ENCODE results near the gene SUPT20H. TPM values are rescaled to one million over a fixed set of nuclear protein-coding genes. Genes with fewer than 3 reads are reported as not detected.

Gene SUPT20H
- total and polyA plus RNA-seq, 2 donors (not counting 1 experiment from before 2014, with no cell fraction given): 56.5 to 57.5 TPM

DNA sequence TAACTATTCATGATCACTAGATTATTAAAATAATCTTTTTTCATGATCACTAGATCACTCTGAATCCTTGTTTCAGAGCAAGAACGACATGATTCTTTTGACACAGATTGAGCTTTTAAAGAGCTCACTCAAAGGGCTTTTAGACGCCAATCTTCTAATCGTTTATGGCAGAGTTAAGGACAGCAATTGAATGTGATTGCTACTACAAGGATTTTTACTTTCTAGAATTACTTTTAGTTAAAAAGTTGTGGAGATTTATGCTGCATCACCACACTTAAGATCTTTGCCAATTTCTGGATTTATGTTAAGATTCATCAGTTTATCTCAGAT is 57.6 kb downstream of the SUPT20H start:
- H3K4me2 ChIP-seq (ENCODE audit: extremely low read depth, insufficient read depth, low read length): peak overlapping the region; percentile 91
- no peak overlapping the region for H2AFZ ChIP-seq (ENCODE audit: low read length)
- H3K4me3 ChIP-seq (replicated peaks in 1 of 4; ENCODE audit: control extremely low read depth in 1 of 4, insufficient read depth in 1 of 4, low read depth in 3 of 4, low read length in 4 of 4): peak overlapping the region; percentile 67 to 92 (median 78)
- H3K9ac ChIP-seq (ENCODE audit: insufficient read depth, low read length): peak overlapping the region; percentile 1
- H3K9me3 ChIP-seq (ENCODE audit: control insufficient read depth, insufficient read depth, low read depth, low read length): no peaks in the 10 kb centered on the region
- peaks cover 32% of the 10 kb centered on the region for H3K79me2 ChIP-seq (ENCODE audit: control insufficient read depth, insufficient read depth, low read length)
- TF ChIP-seq EZH2 (IDR thresholded peaks at IDR 0.05; ENCODE audit: low read length, missing control alignments): no peak
- TF ChIP-seq, protein P1, sequence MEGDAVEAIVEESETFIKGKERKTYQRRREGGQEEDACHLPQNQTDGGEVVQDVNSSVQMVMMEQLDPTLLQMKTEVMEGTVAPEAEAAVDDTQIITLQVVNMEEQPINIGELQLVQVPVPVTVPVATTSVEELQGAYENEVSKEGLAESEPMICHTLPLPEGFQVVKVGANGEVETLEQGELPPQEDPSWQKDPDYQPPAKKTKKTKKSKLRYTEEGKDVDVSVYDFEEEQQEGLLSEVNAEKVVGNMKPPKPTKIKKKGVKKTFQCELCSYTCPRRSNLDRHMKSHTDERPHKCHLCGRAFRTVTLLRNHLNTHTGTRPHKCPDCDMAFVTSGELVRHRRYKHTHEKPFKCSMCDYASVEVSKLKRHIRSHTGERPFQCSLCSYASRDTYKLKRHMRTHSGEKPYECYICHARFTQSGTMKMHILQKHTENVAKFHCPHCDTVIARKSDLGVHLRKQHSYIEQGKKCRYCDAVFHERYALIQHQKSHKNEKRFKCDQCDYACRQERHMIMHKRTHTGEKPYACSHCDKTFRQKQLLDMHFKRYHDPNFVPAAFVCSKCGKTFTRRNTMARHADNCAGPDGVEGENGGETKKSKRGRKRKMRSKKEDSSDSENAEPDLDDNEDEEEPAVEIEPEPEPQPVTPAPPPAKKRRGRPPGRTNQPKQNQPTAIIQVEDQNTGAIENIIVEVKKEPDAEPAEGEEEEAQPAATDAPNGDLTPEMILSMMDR (conservative IDR thresholded peaks at IDR 0.05 in 1 of 2, IDR thresholded peaks at IDR 0.05 in 1 of 2; ENCODE audit: low read depth in 1 of 2, low read length in 2 of 2): no peak
- peak overlapping the region; percentile 13 for H3K27ac ChIP-seq (ENCODE audit: insufficient read depth, low read length)
- no peaks in the 10 kb centered on the region for H4K20me1 ChIP-seq (ENCODE audit: control insufficient read depth, extremely low read depth, insufficient read depth, low read length)
- peaks cover 2% of the 10 kb centered on the region for H3K36me3 ChIP-seq (ENCODE audit: control insufficient read depth, insufficient read depth, low read length)
- H3K4me1 ChIP-seq (ENCODE audit: control insufficient read depth, extremely low read depth, insufficient read depth, low read length): no peaks in the 10 kb centered on the region
- no peaks in the 10 kb centered on the region for H3K27me3 ChIP-seq (ENCODE audit: control insufficient read depth, insufficient read depth, low read length)
- DNase-seq (ENCODE audit: low read depth in 2 of 2): no peak

DNA sequence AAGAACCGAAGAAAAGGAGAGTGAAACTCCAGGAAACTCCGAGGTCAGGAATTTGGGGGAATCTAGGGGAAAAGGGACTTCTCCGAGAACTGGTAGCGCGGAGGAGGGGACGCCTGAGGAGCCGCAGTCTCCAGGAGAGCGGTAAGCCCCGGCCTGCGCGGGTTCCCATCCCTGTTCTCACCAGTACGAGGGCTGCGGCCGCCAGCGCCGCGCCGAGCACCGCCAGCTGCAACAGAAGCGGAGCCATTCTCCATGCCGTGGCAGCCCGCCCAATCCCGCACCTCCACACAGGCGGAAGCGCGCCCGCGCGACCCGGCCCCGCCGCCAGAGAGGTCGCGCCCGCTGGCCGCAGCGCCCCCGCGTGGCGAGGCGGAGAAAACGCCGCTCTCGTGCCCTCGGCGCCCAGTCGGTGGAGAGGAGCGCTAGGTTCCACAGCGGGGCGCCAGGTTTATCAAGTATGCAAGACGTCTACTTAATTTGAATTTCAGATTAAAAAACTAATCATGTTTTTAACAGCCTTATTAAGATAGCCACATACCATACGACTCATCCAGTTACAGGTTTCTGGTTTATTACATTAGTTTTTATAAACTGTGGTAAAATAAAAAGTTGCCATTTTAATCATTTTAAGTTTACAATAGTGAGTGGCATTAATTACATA is 60.3 kb downstream of the SUPT20H start, which contains the start of gene ALG5:
Gene ALG5 (minus strand): TSS at position 287 of the 661 bp plus-strand sequence. CDS start 40 bp downstream, at position 247.
- Histone ChIP-seq H3K4me1 (ENCODE audit: control insufficient read depth, extremely low read depth, insufficient read depth, low read length) (no peaks in the 10 kb centered on the region), H3K79me2 (ENCODE audit: control insufficient read depth, insufficient read depth, low read length) (peaks cover 53% of the 10 kb centered on the region), H3K27ac (ENCODE audit: insufficient read depth, low read length) (peak within 1 kb of the TSS; percentile 99), H3K4me2 (ENCODE audit: extremely low read depth, insufficient read depth, low read length) (peak within 1 kb of the TSS; percentile 99), H3K9me3 (ENCODE audit: control insufficient read depth, insufficient read depth, low read depth, low read length) (no peaks in the 10 kb centered on the region), H3K27me3 (ENCODE audit: control insufficient read depth, insufficient read depth, low read length) (no peaks in the 10 kb centered on the region), H2AFZ (ENCODE audit: low read length) (peak within 1 kb of the TSS; percentile 85), H3K9ac (ENCODE audit: insufficient read depth, low read length) (peak within 1 kb of the TSS; percentile 96), H3K36me3 (ENCODE audit: control insufficient read depth, insufficient read depth, low read length) (peaks cover 3% of the 10 kb centered on the region), H3K4me3 (replicated peaks in 1 of 4; ENCODE audit: control extremely low read depth in 1 of 4, insufficient read depth in 1 of 4, low read depth in 3 of 4, low read length in 4 of 4) (peak within 1 kb of the TSS; percentile 67 to 95 (median 86)), H4K20me1 (ENCODE audit: control insufficient read depth, extremely low read depth, insufficient read depth, low read length) (no peaks in the 10 kb centered on the region)
- TF ChIP-seq, protein P1 (conservative IDR thresholded peaks at IDR 0.05 in 1 of 2, IDR thresholded peaks at IDR 0.05 in 1 of 2; ENCODE audit: low read depth in 1 of 2, low read length in 2 of 2): peak; percentile 57 to 84
- no peak for TF ChIP-seq EZH2 (IDR thresholded peaks at IDR 0.05; ENCODE audit: low read length, missing control alignments)
- DNase-seq (ENCODE audit: low read depth in 2 of 2): peak; percentile 84 to 86

DNA sequence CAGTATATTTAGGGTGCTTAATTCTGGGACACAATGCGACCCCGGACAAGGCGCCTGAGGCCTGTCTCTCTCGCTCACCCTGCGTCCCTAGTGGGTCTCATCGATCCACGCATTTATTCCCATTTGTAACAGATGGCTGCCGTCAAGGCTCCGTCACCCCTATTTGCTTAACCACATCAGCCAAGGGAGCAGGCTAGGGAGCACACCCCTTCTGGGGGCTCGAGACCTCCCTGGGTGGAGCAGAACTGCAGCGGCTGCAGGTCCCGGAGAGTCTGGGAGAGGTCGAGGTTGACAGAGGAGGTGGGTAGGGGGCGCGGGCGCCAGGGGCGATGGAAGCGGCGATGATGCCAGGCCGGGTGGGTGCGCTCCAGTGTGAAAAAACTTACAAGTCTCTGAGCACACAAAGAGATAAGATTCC is 60.9 kb downstream of the SUPT20H start:
- Histone ChIP-seq H2AFZ (ENCODE audit: low read length) (peak overlapping the region; percentile 18), H3K27ac (ENCODE audit: insufficient read depth, low read length) (peak overlapping the region; percentile 84), H3K4me2 (ENCODE audit: extremely low read depth, insufficient read depth, low read length) (peak overlapping the region; percentile 99), H3K27me3 (ENCODE audit: control insufficient read depth, insufficient read depth, low read length) (no peaks in the 10 kb centered on the region), H3K36me3 (ENCODE audit: control insufficient read depth, insufficient read depth, low read length) (peaks cover 3% of the 10 kb centered on the region), H3K9me3 (ENCODE audit: control insufficient read depth, insufficient read depth, low read depth, low read length) (no peaks in the 10 kb centered on the region), H3K4me3 (replicated peaks in 1 of 4; ENCODE audit: control extremely low read depth in 1 of 4, insufficient read depth in 1 of 4, low read depth in 3 of 4, low read length in 4 of 4) (peak overlapping the region; percentile 67 to 95 (median 86)), H3K9ac (ENCODE audit: insufficient read depth, low read length) (peak overlapping the region; percentile 90), H3K4me1 (ENCODE audit: control insufficient read depth, extremely low read depth, insufficient read depth, low read length) (no peaks in the 10 kb centered on the region), H4K20me1 (ENCODE audit: control insufficient read depth, extremely low read depth, insufficient read depth, low read length) (no peaks in the 10 kb centered on the region), H3K79me2 (ENCODE audit: control insufficient read depth, insufficient read depth, low read length) (peaks cover 53% of the 10 kb centered on the region)
- peak in 1 of 2 donors; percentile 7 for DNase-seq (ENCODE audit: low read depth in 2 of 2)
- no peak for TF ChIP-seq EZH2 (IDR thresholded peaks at IDR 0.05; ENCODE audit: low read length, missing control alignments)
- TF ChIP-seq, protein P1 (conservative IDR thresholded peaks at IDR 0.05 in 1 of 2, IDR thresholded peaks at IDR 0.05 in 1 of 2; ENCODE audit: low read depth in 1 of 2, low read length in 2 of 2): no peak

All from fibroblast of lung (primary cell).